ENCODE data around the gene SLC26A6. TPM values are rescaled to one million over a fixed set of nuclear protein-coding genes. Genes with fewer than 3 reads are reported as not detected.

The SLC26A6 gene
- total RNA-seq, 2 donors from 2014 or later = 38.3 to 110 TPM

- ATAC-seq (no peak), DNase-seq (ENCODE audit: low spot score in 2 of 2) (no peak)
- Mint-ChIP-seq H3K36me3 (no peaks in the 10 kb centered on the region), H3K27ac (peak overlapping the region in 1 of 2 donors; percentile 68), H3K9me3 (no peaks in the 10 kb centered on the region)
Observed at GRCh38 chr3:48624767-48625166, 10.5 kb downstream of the SLC26A6 start.

GRCh38 chr3:48623851-48624547 is 11.3 kb downstream of the SLC26A6 start:
- DNase-seq (ENCODE audit: low spot score in 2 of 2) = no peak
- ATAC-seq = no peak
- peaks cover 0 to 4% of the 10 kb centered on the region in 2 donors for H3K36me3 Mint-ChIP-seq
- peak overlapping the region in 1 of 2 donors; percentile 68 for H3K27ac Mint-ChIP-seq
- no peaks in the 10 kb centered on the region for H3K9me3 Mint-ChIP-seq

- Mint-ChIP-seq H3K36me3 (peaks cover 10 to 24% of the 10 kb centered on the region in 2 donors), H3K9me3 (peaks cover 10 to 12% of the 10 kb centered on the region in 2 donors)
- ATAC-seq = no peak
Observed at GRCh38 chr3:48621461-48621869, 13.8 kb downstream of the SLC26A6 start, which contains the start of gene TMEM89. Gene TMEM89 (minus strand): TSS chr3:48621769. CDS start chr3:48621756, 13 bp downstream.

GRCh38 chr3:48619541-48620524 is 15.4 kb downstream of the SLC26A6 start:
- no peak for DNase-seq (ENCODE audit: low spot score in 2 of 2)
- H3K9me3 Mint-ChIP-seq = peaks cover 10 to 17% of the 10 kb centered on the region in 2 donors
- peaks cover 10 to 29% of the 10 kb centered on the region in 2 donors for H3K36me3 Mint-ChIP-seq
- no peak overlapping the region for H3K27ac Mint-ChIP-seq
- no peak for ATAC-seq

More at GRCh38 chr3:48621461-48621869, 13.8 kb downstream of the SLC26A6 start, which contains the start of gene TMEM89:
- peak within 1 kb of the TSS in 1 of 2 donors; percentile 44 for H3K27ac Mint-ChIP-seq
- no peak for DNase-seq (ENCODE audit: low spot score in 2 of 2)

- no peak for ATAC-seq
- peak overlapping the region in 1 of 2 donors; percentile 67 for H3K27ac Mint-ChIP-seq
- peaks cover 13 to 35% of the 10 kb centered on the region in 2 donors for H3K36me3 Mint-ChIP-seq
Observed at GRCh38 chr3:48617559-48617958, 17.7 kb downstream of the SLC26A6 start.

GRCh38 chr3:48614044-48614443 is 21.2 kb downstream of the SLC26A6 start:
- Mint-ChIP-seq H3K9me3 (peaks cover 10 to 17% of the 10 kb centered on the region in 2 donors), H3K27ac (peak overlapping the region; percentile 95 to 96), H3K36me3 (peaks cover 21 to 37% of the 10 kb centered on the region in 2 donors)
- ATAC-seq (peak; percentile 53 to 62), DNase-seq (ENCODE audit: low spot score in 2 of 2) (no peak)

More at GRCh38 chr3:48617559-48617958, 17.7 kb downstream of the SLC26A6 start:
- DNase-seq (ENCODE audit: low spot score in 2 of 2) = no peak
- H3K9me3 Mint-ChIP-seq = peaks cover 10 to 17% of the 10 kb centered on the region in 2 donors

GRCh38 chr3:48612309-48612708 is 23.0 kb downstream of the SLC26A6 start:
- Mint-ChIP-seq H3K36me3 (peaks cover 30 to 35% of the 10 kb centered on the region in 2 donors), H3K27ac (peak overlapping the region in 1 of 2 donors; percentile 95), H3K9me3 (peaks cover 3 to 7% of the 10 kb centered on the region in 2 donors)
- no peak for DNase-seq (ENCODE audit: low spot score in 2 of 2)
- ATAC-seq = no peak

- Mint-ChIP-seq H3K27ac (peak within 1 kb of the TSS; percentile 92 to 98), H3K36me3 (peaks cover 26 to 29% of the 10 kb centered on the region in 2 donors)
Observed at GRCh38 chr3:48609088-48610005, 25.9 kb downstream of the SLC26A6 start, which contains the start of gene UQCRC1. Gene UQCRC1 (minus strand): TSS chr3:48609646. CDS start chr3:48609620, 26 bp downstream.

GRCh38 chr3:48607519-48607918 is 27.7 kb downstream of the SLC26A6 start:
- DNase-seq (ENCODE audit: low spot score in 2 of 2) = no peak
- H3K27ac Mint-ChIP-seq = peak overlapping the region in 1 of 2 donors; percentile 92
- H3K36me3 Mint-ChIP-seq = peaks cover 27 to 29% of the 10 kb centered on the region in 2 donors

More at GRCh38 chr3:48609088-48610005, 25.9 kb downstream of the SLC26A6 start, which contains the start of gene UQCRC1:
- H3K9me3 Mint-ChIP-seq = no peaks in the 10 kb centered on the region
- DNase-seq (ENCODE audit: low spot score in 2 of 2) (peak; percentile 94 to 96), ATAC-seq (peak; percentile 94 to 98)

GRCh38 chr3:48601622-48601994 is 33.7 kb downstream of the SLC26A6 start:
- no peak for ATAC-seq
- no peak for DNase-seq (ENCODE audit: low spot score in 2 of 2)
- no peaks in the 10 kb centered on the region for H3K9me3 Mint-ChIP-seq
- H3K27ac Mint-ChIP-seq = no peak overlapping the region
- peaks cover 11 to 13% of the 10 kb centered on the region in 2 donors for H3K36me3 Mint-ChIP-seq

More at GRCh38 chr3:48607519-48607918, 27.7 kb downstream of the SLC26A6 start:
- H3K9me3 Mint-ChIP-seq = no peaks in the 10 kb centered on the region
- ATAC-seq = no peak

GRCh38 chr3:48600711-48601621 is 34.3 kb downstream of the SLC26A6 start:
- no peak overlapping the region for H3K27ac Mint-ChIP-seq
- H3K36me3 Mint-ChIP-seq = peaks cover 11 to 13% of the 10 kb centered on the region in 2 donors
- ATAC-seq (no peak), DNase-seq (ENCODE audit: low spot score in 2 of 2) (no peak)
- H3K9me3 Mint-ChIP-seq = no peaks in the 10 kb centered on the region

- ATAC-seq (no peak), DNase-seq (ENCODE audit: low spot score in 2 of 2) (no peak)
- Mint-ChIP-seq H3K36me3 (peaks cover 10 to 13% of the 10 kb centered on the region in 2 donors), H3K27ac (peak overlapping the region in 1 of 2 donors; percentile 12), H3K9me3 (no peaks in the 10 kb centered on the region)
Observed at GRCh38 chr3:48599509-48600285, 35.6 kb downstream of the SLC26A6 start.

- H3K9me3 Mint-ChIP-seq = no peaks in the 10 kb centered on the region
- ATAC-seq (no peak), DNase-seq (ENCODE audit: low spot score in 2 of 2) (no peak)
- peak overlapping the region in 1 of 2 donors; percentile 12 for H3K27ac Mint-ChIP-seq
- peaks cover 5 to 13% of the 10 kb centered on the region in 2 donors for H3K36me3 Mint-ChIP-seq
Observed at GRCh38 chr3:48599077-48599501, 36.2 kb downstream of the SLC26A6 start.
